Fibroblast of mammary gland (primary cell): ENCODE results near the gene CLDN5.

Experiments
- DNase-seq: peaks from one replicate; pipeline ENCODE4 v3.0.0-alpha.2; 2010; ENCODE audit warnings: low read depth
- H3K4me3 ChIP-seq: 2 replicates; pipeline ENCODE4 v1.5.1; 2011; ENCODE audit warnings: low read depth, mild to moderate bottlenecking, low read length, moderate library complexity; ENCODE audit not compliant: control insufficient read depth
- CTCF ChIP-seq: conservative IDR thresholded peaks from 2 replicates; pipeline ENCODE4 v1.5.1; 2011; ENCODE audit warnings: low read depth, low read length, inconsistent platforms; ENCODE audit not compliant: control insufficient read depth, insufficient read depth

The CLDN5 gene

GRCh38 chr22:19567157-19568009 lies 43.2 kb upstream of the CLDN5 start:
- TF ChIP-seq CTCF = no peak
- no peak for DNase-seq
- no peak overlapping the region for H3K4me3 ChIP-seq

- TF ChIP-seq CTCF = no peak
- DNase-seq = no peak
- H3K4me3 ChIP-seq = no peak overlapping the region
Observed at GRCh38 chr22:19566279-19567156, 42.3 kb upstream of the CLDN5 start.

GRCh38 chr22:19565382-19566278 lies 41.4 kb upstream of the CLDN5 start:
- no peak overlapping the region for H3K4me3 ChIP-seq
- no peak for TF ChIP-seq CTCF
- DNase-seq = no peak

GRCh38 chr22:19559956-19560355 lies 35.7 kb upstream of the CLDN5 start:
- no peak overlapping the region for H3K4me3 ChIP-seq
- no peak for DNase-seq
- TF ChIP-seq CTCF = no peak

- no peak for DNase-seq
- no peak for TF ChIP-seq CTCF
- no peak overlapping the region for H3K4me3 ChIP-seq
Observed at GRCh38 chr22:19559324-19559811, 35.2 kb upstream of the CLDN5 start.
